Naive thymus-derived CD4-positive, alpha-beta T cell (primary cell): ENCODE measurements around the gene KDM5B. TPM values are rescaled to one million over a fixed set of nuclear protein-coding genes. Genes with fewer than 3 reads are reported as not detected.
A peak's percentile ranks its signal among the peaks of the same experiment; 100 is the strongest.

Experiments used
- ATAC-seq: fragments of 150-1000 bp; cut with Tn5 transposase; 2 replicates; pipeline ENCODE4 v1.10.0; 2021; ENCODE audit warnings: mild to moderate bottlenecking, moderate library complexity
- CTCF ChIA-PET: fragments of 350-600 bp; sonication (Branson Sonifier 250); formaldehyde crosslinking; loops from one replicate; lab custom pipeline; 2021; ENCODE audit warnings: antibody characterized with exemption; lab: Charles Lee
- POLR2A ChIA-PET: fragments of 350-600 bp; sonication (Branson Sonifier 250); formaldehyde crosslinking; loops from one replicate; lab custom pipeline; 2021; ENCODE audit warnings: antibody characterized with exemption, inconsistent platforms; lab: Charles Lee
- DNase-seq, 9 donors: peaks; one replicate each; pipeline versions ENCODE4 v3.0.0 to v3.0.0-alpha.2; 2020 to 2022; ENCODE audit warnings: mixed read lengths in 1 of 9
- H3K27ac ChIP-seq: one replicate; pipeline ENCODE4 v1.7.0; 2013; ENCODE audit warnings: mild to moderate bottlenecking, low read depth, low read length, moderate library complexity
- H3K27me3 ChIP-seq, 2 donors: one replicate each; pipeline ENCODE4 v1.7.0; 2013; ENCODE audit warnings: low read length in 2 of 2, mild to moderate bottlenecking in 2 of 2, moderate library complexity in 2 of 2; ENCODE audit not compliant: control insufficient read depth in 2 of 2, insufficient read depth in 2 of 2
- H3K36me3 ChIP-seq, 3 experiments: 1 replicate in 2 of 3; 2 replicates in 1 of 3; pipeline ENCODE4 v1.7.0; 2013; ENCODE audit warnings: low read length in 3 of 3, mild to moderate bottlenecking in 3 of 3, moderate library complexity in 1 of 3; ENCODE audit not compliant: insufficient read depth in 3 of 3, control insufficient read depth in 2 of 3
- H3K4me1 ChIP-seq, 2 donors: one replicate each; pipeline ENCODE4 v1.7.0; 2013; ENCODE audit warnings: low read length in 2 of 2, mild to moderate bottlenecking in 2 of 2, moderate library complexity in 1 of 2; ENCODE audit not compliant: control insufficient read depth in 2 of 2, insufficient read depth in 2 of 2
- H3K4me3 ChIP-seq: 2 replicates; pipeline ENCODE4 v1.7.0; 2013; ENCODE audit warnings: mild to moderate bottlenecking, low read length
- H3K9me3 ChIP-seq, 3 experiments: 1 replicate in 2 of 3; 2 replicates in 1 of 3; pipeline ENCODE4 v1.7.0; 2013; ENCODE audit warnings: low read length in 3 of 3; ENCODE audit not compliant: control insufficient read depth in 2 of 3
- H3K27ac Mint-ChIP-seq, 9 donors: one replicate each; pipeline ENCODE4 v1.8.0; 2020 to 2022; ENCODE audit warnings: mixed read lengths in 9 of 9, mild to moderate bottlenecking in 8 of 9, moderate library complexity in 5 of 9, inconsistent platforms in 2 of 9
- H3K27me3 Mint-ChIP-seq, 5 donors: one replicate each; pipeline ENCODE4 v1.8.0; 2021 to 2022; ENCODE audit warnings: mixed read lengths in 5 of 5, mild to moderate bottlenecking in 1 of 5
- H3K36me3 Mint-ChIP-seq, 5 donors: one replicate each; pipeline ENCODE4 v1.8.0; 2020 to 2022; ENCODE audit warnings: mixed read lengths in 5 of 5, mild to moderate bottlenecking in 3 of 5, inconsistent platforms in 1 of 5
- H3K4me1 Mint-ChIP-seq, 7 donors: one replicate each; pipeline ENCODE4 v1.8.0; 2020 to 2022; ENCODE audit warnings: mixed read lengths in 7 of 7, mild to moderate bottlenecking in 3 of 7, inconsistent platforms in 1 of 7
- H3K4me3 Mint-ChIP-seq, 10 donors: one replicate each; pipeline ENCODE4 v1.8.0; 2020 to 2022; ENCODE audit warnings: mild to moderate bottlenecking in 10 of 10, mixed read lengths in 10 of 10, moderate library complexity in 6 of 10, inconsistent platforms in 2 of 10
- H3K9me3 Mint-ChIP-seq, 11 donors: one replicate each; pipeline ENCODE4 v1.8.0; 2020 to 2022; ENCODE audit warnings: mixed read lengths in 11 of 11, mild to moderate bottlenecking in 4 of 11, inconsistent platforms in 1 of 11, moderate library complexity in 1 of 11
- intact Hi-C, 2 donors: fragments of 100-400 bp; cut with micrococcal nuclease; formaldehyde crosslinking; loops; one replicate each; pipeline ENCODE4 v1.15.1; 2023
- polyA plus RNA-seq, 2 donors: library from polyadenylated mRNA; unstranded; fragments of 300-500 nt; fragmentation: Illumina TruSeq; gene quantifications; one replicate each; pipeline ENCODE4 v1.2.3, GENCODE V29; 2021
- total RNA-seq, 6 experiments: library from RNA in 5 of 6; stranded (reverse) in 5 of 6; gene quantifications; 1 replicate in 5 of 6; 2 replicates in 1 of 6; pipeline ENCODE4 v1.2.3 and lab custom pipeline; 2021 to 2026

The KDM5B gene
- total and polyA plus RNA-seq, 7 experiments from 2014 or later, result 16.1 to 105 (median 59.2) TPM

DNA sequence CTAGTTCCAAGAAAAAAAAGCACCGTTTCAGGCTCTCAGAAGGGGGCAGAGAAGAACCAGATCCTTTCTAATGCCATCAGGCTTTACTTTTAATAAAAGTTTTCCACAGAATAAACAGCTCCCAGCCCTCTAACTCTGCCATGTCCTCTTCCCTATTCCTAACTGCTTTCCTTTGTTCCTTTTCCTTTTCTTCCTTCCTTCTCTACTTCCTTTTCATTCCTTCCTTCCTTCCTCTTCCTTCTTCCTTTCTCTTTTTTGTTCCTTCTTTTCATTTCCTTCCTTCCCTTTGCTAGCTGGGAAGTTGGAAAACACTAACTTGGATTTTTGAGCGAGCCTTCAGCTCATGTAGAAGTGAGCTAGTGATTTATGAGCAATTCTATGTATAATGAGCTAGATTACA, 46.2 kb downstream of the KDM5B start:
- H3K27me3 ChIP-seq, result no peaks in the 10 kb centered on the region
- peak overlapping the region in 4 of 9 donors; percentile 8 to 54 (median 25) for H3K27ac Mint-ChIP-seq
- H3K36me3 ChIP-seq, result peaks cover 0 to 55% (median 3%) of the 10 kb centered on the region in 3 experiments
- H3K9me3 Mint-ChIP-seq, result no peaks in the 10 kb centered on the region
- peaks cover 0 to 23% (median 19%) of the 10 kb centered on the region in 5 donors for H3K36me3 Mint-ChIP-seq
- DNase-seq, result no peak
- no peak overlapping the region for H3K27ac ChIP-seq
- H3K4me3 ChIP-seq, result no peak overlapping the region
- no peaks in the 10 kb centered on the region for H3K9me3 ChIP-seq
- ATAC-seq, result no peak
- ChIA-PET POLR2A (no interaction called here), CTCF (interaction anchor here (0.6 kb wide), 1 partner anchor 911 kb away, joined by 3 read pairs; no protein-coding TSS in a partner anchor)
- no peak overlapping the region for H3K4me3 Mint-ChIP-seq
- peaks cover 0 to 3% (median 0%) of the 10 kb centered on the region in 7 donors for H3K4me1 Mint-ChIP-seq
- H3K4me1 ChIP-seq, result no peaks in the 10 kb centered on the region
- no peaks in the 10 kb centered on the region for H3K27me3 Mint-ChIP-seq
- intact Hi-C loops, result loop anchor here (5.0 to 10.0 kb wide), 2 partner anchors 45 to 193 kb away; partner anchors contain the start of genes ADIPOR1 (in 1 of the 2) and KDM5B (in 1 of the 2)

DNA sequence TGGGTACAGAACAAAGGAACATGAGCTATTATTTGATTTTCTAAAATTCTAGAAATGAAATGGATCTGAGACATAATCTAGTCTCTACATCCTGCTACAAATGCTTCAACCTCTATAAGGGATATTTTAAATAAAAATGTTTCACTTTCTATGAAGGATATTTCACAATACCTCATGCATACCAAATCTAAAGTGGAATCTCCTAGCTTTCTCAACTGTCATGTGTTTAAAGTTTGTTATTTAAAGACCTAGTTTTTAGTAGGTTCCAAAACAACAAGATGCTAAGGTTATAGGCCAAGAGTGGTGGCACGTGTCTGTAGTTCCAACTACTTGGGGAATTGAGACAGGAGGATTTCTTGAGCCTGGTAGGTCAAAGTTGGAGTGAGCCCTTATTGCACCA, 47.6 kb downstream of the KDM5B start:
- CTCF ChIA-PET, result interaction anchor here (0.7 kb wide), 1 partner anchor 1697 kb away, joined by 3 read pairs; no protein-coding TSS in a partner anchor
- H3K4me3 Mint-ChIP-seq, result no peak overlapping the region
- Histone ChIP-seq H3K27me3 (no peaks in the 10 kb centered on the region), H3K9me3 (no peaks in the 10 kb centered on the region), H3K4me1 (no peaks in the 10 kb centered on the region), H3K36me3 (peaks cover 0 to 56% (median 12%) of the 10 kb centered on the region in 3 experiments), H3K4me3 (no peak overlapping the region), H3K27ac (no peak overlapping the region)
- intact Hi-C loops, result loop anchor here (5.0 to 10.0 kb wide), 2 partner anchors 47 to 194 kb away; partner anchors contain the start of genes ADIPOR1 (in 1 of the 2) and KDM5B (in 1 of the 2)
- no peaks in the 10 kb centered on the region for H3K27me3 Mint-ChIP-seq
- POLR2A ChIA-PET, result no interaction called here
- peak overlapping the region in 1 of 9 donors; percentile 52 for H3K27ac Mint-ChIP-seq
- no peaks in the 10 kb centered on the region for H3K9me3 Mint-ChIP-seq
- peaks cover 0 to 3% (median 0%) of the 10 kb centered on the region in 7 donors for H3K4me1 Mint-ChIP-seq
- no peak for DNase-seq
- H3K36me3 Mint-ChIP-seq, result peaks cover 4 to 28% (median 25%) of the 10 kb centered on the region in 5 donors
- ATAC-seq, result no peak

DNA sequence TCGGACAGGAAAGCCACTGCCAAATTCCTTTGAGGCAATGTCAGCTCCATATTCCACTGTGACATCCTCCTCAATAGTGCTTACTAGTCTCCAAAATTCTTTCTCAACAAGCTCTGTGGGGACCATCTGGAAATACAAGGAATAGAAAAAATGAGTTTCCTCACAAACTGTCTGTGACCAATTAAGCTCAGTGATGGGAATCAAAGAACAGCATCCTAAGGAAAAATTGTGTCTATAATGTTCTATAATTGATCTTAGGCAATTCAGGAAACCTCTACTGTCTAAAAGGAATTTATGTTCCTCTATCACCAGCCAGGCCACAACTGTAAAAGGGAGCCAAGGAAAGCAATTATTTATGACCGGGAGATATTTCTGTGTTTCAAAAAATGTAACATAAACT, 51.8 kb downstream of the KDM5B start:
- DNase-seq, result no peak
- peaks cover 13 to 40% (median 27%) of the 10 kb centered on the region in 5 donors for H3K36me3 Mint-ChIP-seq
- no peak for ATAC-seq
- H3K9me3 Mint-ChIP-seq, result no peaks in the 10 kb centered on the region
- Histone ChIP-seq H3K9me3 (no peaks in the 10 kb centered on the region), H3K27me3 (no peaks in the 10 kb centered on the region), H3K36me3 (peaks cover 3 to 80% (median 15%) of the 10 kb centered on the region in 3 experiments), H3K27ac (no peak overlapping the region), H3K4me3 (no peak overlapping the region), H3K4me1 (no peaks in the 10 kb centered on the region)
- H3K4me1 Mint-ChIP-seq, result peaks cover 0 to 5% (median 0%) of the 10 kb centered on the region in 7 donors
- no peak overlapping the region for H3K27ac Mint-ChIP-seq
- H3K27me3 Mint-ChIP-seq, result no peaks in the 10 kb centered on the region
- intact Hi-C loops, result loop anchor here in 1 of 2 donors (10.0 kb wide), 1 partner anchor 128 kb away; the partner anchor contains the start of gene RABIF
- H3K4me3 Mint-ChIP-seq, result no peak overlapping the region
- ChIA-PET CTCF (no interaction called here), POLR2A (no interaction called here)

DNA sequence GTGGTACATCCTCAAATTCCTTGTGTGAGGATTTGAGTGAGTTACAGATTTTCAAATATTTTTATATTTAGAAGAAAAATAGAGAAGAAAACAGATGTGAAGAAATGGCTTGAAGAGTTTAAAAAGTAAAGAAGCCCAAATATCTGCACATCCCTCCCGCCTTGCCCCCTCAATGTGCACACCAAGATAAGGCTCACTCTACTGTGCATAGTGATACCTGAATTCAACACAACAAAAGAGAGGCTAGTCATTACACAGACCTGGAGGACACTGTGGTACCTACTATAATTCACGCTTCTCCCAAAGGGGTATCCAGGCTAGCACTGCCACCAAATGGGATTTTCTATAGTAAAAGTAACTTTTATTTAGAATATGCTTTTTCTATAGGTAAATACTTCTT, 53.9 kb downstream of the KDM5B start:
- H3K9me3 Mint-ChIP-seq, result no peaks in the 10 kb centered on the region
- peaks cover 3 to 71% (median 15%) of the 10 kb centered on the region in 3 experiments for H3K36me3 ChIP-seq
- no peak overlapping the region for H3K27ac Mint-ChIP-seq
- H3K27ac ChIP-seq, result no peak overlapping the region
- ATAC-seq (no peak), DNase-seq (no peak)
- no peaks in the 10 kb centered on the region for H3K9me3 ChIP-seq
- H3K36me3 Mint-ChIP-seq, result peaks cover 13 to 44% (median 27%) of the 10 kb centered on the region in 5 donors
- ChIA-PET CTCF (no interaction called here), POLR2A (no interaction called here)
- H3K27me3 ChIP-seq, result no peaks in the 10 kb centered on the region
- intact Hi-C loops, result loop anchor here in 1 of 2 donors (10.0 kb wide), 1 partner anchor 131 kb away; the partner anchor contains the start of gene RABIF
- H3K4me3 Mint-ChIP-seq, result no peak overlapping the region
- no peaks in the 10 kb centered on the region for H3K27me3 Mint-ChIP-seq
- H3K4me3 ChIP-seq, result no peak overlapping the region
- H3K4me1 ChIP-seq, result no peaks in the 10 kb centered on the region
- peaks cover 0 to 5% (median 0%) of the 10 kb centered on the region in 7 donors for H3K4me1 Mint-ChIP-seq

DNA sequence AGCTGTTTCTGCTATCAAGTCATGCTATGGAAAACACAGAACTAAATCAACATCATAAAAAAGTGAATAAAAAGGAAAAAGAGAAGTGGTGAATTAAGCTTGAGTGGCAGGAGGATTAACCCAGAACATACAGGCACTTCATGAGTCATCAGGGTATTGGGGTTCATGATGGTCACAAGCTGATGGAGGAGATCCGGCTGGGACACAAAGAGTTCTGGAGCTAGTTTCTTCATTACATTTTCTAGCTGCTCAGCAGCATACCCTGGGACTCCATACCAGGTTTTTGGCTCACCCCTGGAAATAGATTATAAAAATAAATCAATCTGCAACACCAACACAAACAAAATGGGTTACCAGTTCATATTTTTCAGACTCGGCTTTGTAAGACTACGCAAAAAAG, 55.4 kb downstream of the KDM5B start:
- Histone ChIP-seq H3K9me3 (no peaks in the 10 kb centered on the region), H3K4me1 (no peaks in the 10 kb centered on the region), H3K4me3 (no peak overlapping the region), H3K27me3 (no peaks in the 10 kb centered on the region), H3K27ac (no peak overlapping the region), H3K36me3 (peaks cover 3 to 67% (median 15%) of the 10 kb centered on the region in 3 experiments)
- no peak for ATAC-seq
- Mint-ChIP-seq H3K9me3 (no peaks in the 10 kb centered on the region), H3K27me3 (no peaks in the 10 kb centered on the region), H3K36me3 (peaks cover 13 to 55% (median 28%) of the 10 kb centered on the region in 5 donors), H3K4me1 (peaks cover 0 to 5% (median 0%) of the 10 kb centered on the region in 7 donors), H3K4me3 (no peak overlapping the region), H3K27ac (peak overlapping the region in 1 of 9 donors; percentile 25)
- intact Hi-C loops, result loop anchor here in 1 of 2 donors (10.0 kb wide), 1 partner anchor 132 kb away; the partner anchor contains the start of gene RABIF
- DNase-seq, result no peak
- CTCF ChIA-PET, result interaction anchor here (1.1 to 1.9 kb wide), 3 partner anchors 8 to 247 kb away, joined by 3 to 9 read pairs (median 5); no protein-coding TSS in a partner anchor
- POLR2A ChIA-PET, result interaction anchor here (1.1 kb wide), 1 partner anchor 136 kb away, joined by 3 read pairs; no protein-coding TSS in a partner anchor

DNA sequence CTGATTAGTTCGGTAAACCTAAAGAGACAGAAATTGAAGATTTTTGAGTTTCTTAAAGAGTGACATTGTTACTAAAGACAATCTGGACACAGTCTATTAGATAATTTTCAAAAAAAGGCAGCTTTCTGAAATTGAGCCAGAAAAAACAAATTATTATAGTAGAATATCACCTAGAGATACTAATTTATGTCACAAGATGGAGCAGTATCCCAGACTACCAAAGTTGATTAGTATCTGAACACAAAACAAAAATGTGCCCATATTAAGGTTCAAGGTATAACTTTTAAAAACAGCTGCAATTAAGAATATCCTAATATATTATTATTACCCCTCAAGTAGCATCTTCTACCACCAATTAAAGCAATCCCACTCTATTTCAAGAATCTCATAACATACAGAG, 57.5 kb downstream of the KDM5B start:
- no peaks in the 10 kb centered on the region for H3K27me3 ChIP-seq
- Mint-ChIP-seq H3K4me1 (peaks cover 0 to 5% (median 0%) of the 10 kb centered on the region in 7 donors), H3K27ac (peak overlapping the region in 1 of 9 donors; percentile 45), H3K9me3 (no peaks in the 10 kb centered on the region), H3K4me3 (no peak overlapping the region), H3K27me3 (no peaks in the 10 kb centered on the region), H3K36me3 (peaks cover 9 to 58% (median 34%) of the 10 kb centered on the region in 5 donors)
- CTCF ChIA-PET, result interaction anchor here (1.4 to 1.6 kb wide), 3 partner anchors 244 to 466 kb away, joined by 4 to 8 read pairs (median 4); no protein-coding TSS in a partner anchor
- H3K4me3 ChIP-seq, result no peak overlapping the region
- POLR2A ChIA-PET, result interaction anchor here (1.2 kb wide), 1 partner anchor 8 kb away, joined by 3 read pairs; no protein-coding TSS in a partner anchor
- no peaks in the 10 kb centered on the region for H3K9me3 ChIP-seq
- H3K4me1 ChIP-seq, result no peaks in the 10 kb centered on the region
- H3K27ac ChIP-seq, result no peak overlapping the region
- intact Hi-C loops, result loop anchor here (1.0 to 10.0 kb wide), 3 partner anchors 102 to 249 kb away; partner anchors contain the start of gene RABIF (in 1 of the 2)
- ATAC-seq (no peak), DNase-seq (peak in 2 of 9 donors; percentile 4 to 19)
- H3K36me3 ChIP-seq, result peaks cover 4 to 59% (median 5%) of the 10 kb centered on the region in 3 experiments
